Peyer's patch (tissue), 4 donors: ENCODE measurements around the gene PAFAH1B2. TPM values are rescaled to one million over a fixed set of nuclear protein-coding genes. Genes with fewer than 3 reads are reported as not detected.
"Not testable (repeated sequence)": the region's sequence is repeated elsewhere in the genome, so short reads cannot be mapped to it uniquely, and the experiment has no call there.

Source experiments
- DNase-seq, 3 donors: peaks; one replicate each; pipeline ENCODE4 v3.0.0-alpha.2; 2017 to 2019
- H3K27ac ChIP-seq, 4 donors: fragments of 200-600 bp; sonication (generic); one replicate each; pipeline ENCODE4 v1.5.1; 2016 to 2019
- H3K27me3 ChIP-seq, 2 donors: fragments of 200-600 bp; sonication (generic); one replicate each; pipeline ENCODE4 v1.5.1; 2019
- H3K36me3 ChIP-seq, 3 donors: fragments of 200-600 bp; sonication (generic); one replicate each; pipeline ENCODE4 v1.5.1; 2016 to 2019
- H3K4me1 ChIP-seq, 4 donors: fragments of 200-600 bp; sonication (generic); one replicate each; pipeline ENCODE4 v1.5.1; 2016 to 2019
- H3K4me3 ChIP-seq, 4 donors: fragments of 200-600 bp; sonication (generic); 1 replicate in 3 of 4; 2 replicates in 1 of 4; pipeline ENCODE4 v1.5.1; 2016 to 2019; ENCODE audit warnings: mild to moderate bottlenecking in 1 of 4
- H3K9me3 ChIP-seq, 4 donors: fragments of 200-600 bp; sonication (generic); one replicate each; pipeline ENCODE4 v1.5.1; 2016 to 2019; ENCODE audit warnings: mild to moderate bottlenecking in 1 of 4
- CTCF ChIP-seq, 6 experiments: fragments of 450-650 bp in 4 of 6; fragments of 200-600 bp in 2 of 6; sonication (generic) in 1 of 6; IDR thresholded peaks; one replicate each; pipeline ENCODE4 v1.5.1; 2017 to 2019; ENCODE audit warnings: antibody characterized with exemption in 6 of 6, mild to moderate bottlenecking in 3 of 6, moderate library complexity in 1 of 6
- POLR2A ChIP-seq, 2 donors: fragments of 450-650 bp; IDR thresholded peaks; one replicate each; pipeline ENCODE4 v1.5.1; 2017; ENCODE audit warnings: antibody characterized with exemption in 2 of 2, mild to moderate bottlenecking in 2 of 2, moderate library complexity in 2 of 2
- total RNA-seq, 4 donors: library from RNA; depleted of rRNA; stranded (reverse); fragments of >200 nt; gene quantifications; one replicate each; pipeline ENCODE4 v1.1.0, GENCODE V29; 2016

PAFAH1B2 gene
- total RNA-seq, 4 donors from 2014 or later, result 45.4 to 96.2 (median 66.9) TPM

DNA sequence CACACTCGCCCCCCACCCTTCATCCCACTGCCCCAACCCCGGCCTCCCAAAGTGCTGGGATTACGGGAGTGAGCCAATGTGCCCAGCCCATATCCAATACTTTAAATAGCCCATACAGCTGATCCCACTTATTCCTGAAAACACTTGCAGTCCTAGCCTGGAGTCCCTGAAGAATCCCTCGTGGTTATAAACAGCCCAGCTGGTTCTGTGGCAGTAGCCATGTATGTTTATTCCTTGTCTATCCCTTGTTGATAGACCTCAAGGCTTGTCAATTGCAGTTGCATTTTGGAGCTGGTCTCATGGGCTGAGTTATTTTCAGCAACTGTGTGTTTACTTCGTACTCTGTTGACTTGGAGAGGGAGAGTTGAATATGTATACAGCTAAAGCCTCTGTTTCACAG is 21.5 kb upstream of the PAFAH1B2 start:
- Histone ChIP-seq H3K27ac (no peak overlapping the region), H3K4me3 (no peak overlapping the region), H3K4me1 (no peaks in the 10 kb centered on the region), H3K36me3 (no peaks in the 10 kb centered on the region), H3K27me3 (no peaks in the 10 kb centered on the region), H3K9me3 (no peaks in the 10 kb centered on the region)
- TF ChIP-seq CTCF (IDR thresholded peaks at IDR 0.05) (no peak), POLR2A (IDR thresholded peaks at IDR 0.05) (no peak)
- no peak for DNase-seq

DNA sequence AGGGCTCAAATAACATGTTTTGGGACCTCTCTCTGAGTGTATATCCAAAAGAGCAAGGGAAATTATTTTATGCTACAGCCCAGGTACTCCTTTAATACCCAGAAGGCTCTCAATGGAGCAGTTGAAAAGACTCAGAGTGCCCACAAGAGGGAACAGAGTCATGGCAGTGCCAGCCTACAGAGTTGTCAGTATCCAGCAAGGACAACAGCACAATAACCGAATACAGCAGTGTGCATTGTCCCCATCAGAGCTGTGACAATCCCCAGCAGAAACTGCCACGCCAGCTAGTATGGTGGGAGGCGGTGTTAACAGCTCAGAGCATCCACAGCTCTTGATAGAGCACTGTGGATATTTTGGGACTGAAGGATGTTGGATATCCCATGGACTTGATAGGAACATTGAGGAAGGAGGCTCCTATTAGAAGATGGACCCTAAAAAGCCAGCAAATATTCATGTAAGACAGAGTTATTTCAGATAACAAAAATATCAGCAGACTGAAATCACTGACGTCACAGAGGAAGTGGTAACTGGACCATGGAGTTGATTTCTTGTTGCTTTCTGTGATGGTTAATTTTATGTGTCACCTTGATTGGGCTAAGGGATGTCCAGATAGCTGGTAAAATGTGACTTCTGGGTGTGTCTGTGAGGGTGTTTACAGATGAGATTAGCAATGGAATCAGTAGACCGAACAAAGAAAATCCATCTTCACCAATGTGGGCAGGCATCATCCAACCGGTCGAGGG is 17.7 kb upstream of the PAFAH1B2 start:
- Histone ChIP-seq H3K27me3 (no peaks in the 10 kb centered on the region), H3K9me3 (no peaks in the 10 kb centered on the region), H3K36me3 (no peaks in the 10 kb centered on the region), H3K4me3 (no peak overlapping the region), H3K4me1 (no peaks in the 10 kb centered on the region), H3K27ac (no peak overlapping the region)
- TF ChIP-seq CTCF (IDR thresholded peaks at IDR 0.05) (no peak), POLR2A (IDR thresholded peaks at IDR 0.05) (no peak)
- no peak for DNase-seq

DNA sequence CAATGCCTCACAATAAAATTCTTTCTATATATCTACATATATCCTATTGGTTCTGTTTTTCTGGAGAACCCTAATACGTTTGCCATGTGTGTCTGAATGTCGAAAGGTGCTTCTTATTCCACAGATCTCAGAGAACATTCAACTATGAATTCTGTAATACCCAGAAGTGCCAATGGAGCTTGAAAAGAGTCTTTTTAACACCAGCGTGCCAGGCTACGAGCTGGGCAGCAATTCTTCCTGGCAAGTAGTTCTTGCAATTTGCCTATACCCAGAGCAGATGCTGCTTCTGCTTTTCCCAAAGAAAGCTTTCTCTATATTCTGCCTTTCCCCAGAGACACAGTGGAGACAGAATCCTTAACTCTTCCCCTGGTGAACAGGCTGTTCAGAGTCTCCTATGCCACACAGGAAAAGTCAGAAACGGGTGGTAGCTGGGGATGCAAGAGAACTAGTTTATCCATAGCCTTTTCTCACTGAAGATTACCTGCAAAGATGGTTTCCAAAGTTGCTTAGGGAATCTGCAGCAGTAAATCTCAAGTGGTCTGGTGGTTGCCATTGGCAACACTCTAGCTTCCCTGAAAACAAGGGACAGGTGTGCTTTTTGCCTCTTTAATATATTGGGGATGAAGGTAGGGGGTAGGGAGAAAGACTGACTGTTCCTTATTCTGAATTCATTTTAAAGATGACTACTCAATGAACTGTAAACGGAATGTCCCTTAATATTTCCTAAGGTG is 16.8 kb upstream of the PAFAH1B2 start:
- Histone ChIP-seq H3K4me1 (no peaks in the 10 kb centered on the region), H3K27me3 (no peaks in the 10 kb centered on the region), H3K9me3 (no peaks in the 10 kb centered on the region), H3K27ac (no peak overlapping the region), H3K36me3 (no peaks in the 10 kb centered on the region), H3K4me3 (no peak overlapping the region)
- DNase-seq, result no peak
- TF ChIP-seq CTCF (IDR thresholded peaks at IDR 0.05) (no peak), POLR2A (IDR thresholded peaks at IDR 0.05) (no peak)

DNA sequence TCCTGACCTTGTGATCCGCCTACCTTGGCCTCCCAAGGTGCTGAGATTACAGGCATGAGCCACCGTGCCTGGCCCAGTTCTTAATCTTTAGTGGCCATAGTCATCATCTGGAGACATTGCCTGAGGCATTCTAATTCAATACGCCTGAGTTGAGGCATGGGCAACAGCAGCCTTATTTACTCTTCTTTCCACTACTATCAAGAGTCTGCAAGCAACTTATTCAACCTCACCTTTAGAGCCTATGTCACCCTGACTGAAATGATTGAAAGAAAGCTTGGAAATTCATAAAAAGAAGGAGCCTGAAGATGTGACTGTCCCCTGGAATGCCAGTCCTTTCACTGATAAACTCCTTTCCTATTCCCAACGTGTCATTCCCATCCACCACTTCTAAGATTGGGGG is 15.8 kb upstream of the PAFAH1B2 start:
- TF ChIP-seq POLR2A (IDR thresholded peaks at IDR 0.05), result no peak
- no peak for TF ChIP-seq CTCF (IDR thresholded peaks at IDR 0.05)
- DNase-seq, result no peak
- H3K9me3 ChIP-seq, result no peaks in the 10 kb centered on the region

GRCh38 chr11:117130396-117130795 is 13.7 kb upstream of the PAFAH1B2 start:
- not testable (repeated sequence) for H3K4me1 ChIP-seq, H3K9me3 ChIP-seq, H3K4me3 ChIP-seq, DNase-seq, H3K36me3 ChIP-seq, H3K27ac ChIP-seq, H3K27me3 ChIP-seq

More for the DNA sequence above, 15.8 kb upstream of the PAFAH1B2 start:
- H3K36me3 ChIP-seq, result no peaks in the 10 kb centered on the region
- H3K4me3 ChIP-seq, result no peak overlapping the region
- H3K4me1 ChIP-seq, result no peaks in the 10 kb centered on the region
- no peaks in the 10 kb centered on the region for H3K27me3 ChIP-seq
- no peak overlapping the region for H3K27ac ChIP-seq

GRCh38 chr11:117130879-117131278 is 13.2 kb upstream of the PAFAH1B2 start:
- Histone ChIP-seq H3K9me3 (no peaks in the 10 kb centered on the region), H3K4me3 (no peak overlapping the region), H3K27ac (no peak overlapping the region), H3K36me3 (no peaks in the 10 kb centered on the region), H3K4me1 (no peaks in the 10 kb centered on the region), H3K27me3 (no peaks in the 10 kb centered on the region)
- DNase-seq, result no peak
- no peak for TF ChIP-seq POLR2A (IDR thresholded peaks at IDR 0.05)
- TF ChIP-seq CTCF (IDR thresholded peaks at IDR 0.05), result no peak
